ENCODE measurements around the gene PTRH2. TPM values are rescaled to one million over a fixed set of nuclear protein-coding genes. Genes with fewer than 3 reads are reported as not detected.
"Not testable (repeated sequence)": the region's sequence is repeated elsewhere in the genome, so short reads cannot be mapped to it uniquely, and the experiment has no call there.

The PTRH2 gene
- 10.2 TPM for total RNA-seq
- long read RNA-seq, transcript PTRH2-201 (2 exons, 901 nt): major isoform, 7 of 8 reads
- long read RNA-seq, partial matches to known transcripts: 0 of 8 reads
- long read RNA-seq, other reads (novel, unspliced or antisense): 0 of 8 reads

DNA sequence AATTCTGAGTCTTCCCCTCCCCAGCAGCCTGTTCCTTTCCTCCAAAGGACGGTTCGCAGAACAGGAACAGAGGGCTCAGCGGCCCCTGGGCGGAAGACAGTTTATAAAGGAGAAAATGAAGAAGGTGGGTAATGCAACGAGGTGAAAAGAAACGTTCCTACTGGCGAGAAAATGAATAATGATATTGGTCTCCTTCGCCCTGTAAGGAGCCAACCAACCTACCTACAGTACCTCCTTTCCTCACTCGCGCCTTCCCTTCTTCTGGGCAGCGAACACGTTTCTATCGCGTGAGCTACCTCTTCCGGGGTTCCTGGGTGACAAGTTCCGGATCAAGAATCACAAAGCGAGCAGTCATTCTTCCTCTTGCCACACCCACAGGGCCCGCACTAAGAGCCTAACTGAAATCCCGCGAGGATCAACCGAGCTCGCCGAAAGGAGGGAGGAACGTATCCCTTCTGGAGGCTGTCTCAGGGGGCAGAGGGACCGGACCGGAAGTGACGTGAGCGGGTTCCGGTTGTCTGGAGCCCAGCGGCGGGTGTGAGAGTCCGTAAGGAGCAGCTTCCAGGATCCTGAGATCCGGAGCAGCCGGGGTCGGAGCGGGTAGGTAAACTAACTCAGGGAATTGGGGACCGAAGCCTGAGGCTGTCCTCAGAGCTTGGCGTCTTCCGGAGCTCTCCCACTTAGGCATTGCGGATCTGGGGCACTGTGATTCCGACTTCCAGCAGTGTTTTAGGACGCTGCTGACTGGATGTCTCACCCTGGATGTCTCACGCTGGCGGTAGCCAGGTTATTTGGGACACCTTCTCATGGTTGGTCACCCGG is at the start of gene PTRH2, which contains the start of gene VMP1:
Gene PTRH2, minus strand, starts transcription at position 282 of the 822 bp plus-strand sequence. CDS start 9,452 bp downstream, outside the sequence.
Gene VMP1, plus strand, starts transcription at position 506 of the 822 bp plus-strand sequence. CDS start 23,793 bp downstream, outside the sequence.
- intact Hi-C loops (cut with DNase I): loop anchor here (2.0 kb wide), 1 partner anchor 89 kb away; the partner anchor contains the start of gene CLTC
- peak; percentile 98 for DNase-seq (ENCODE audit: missing footprints)

DNA sequence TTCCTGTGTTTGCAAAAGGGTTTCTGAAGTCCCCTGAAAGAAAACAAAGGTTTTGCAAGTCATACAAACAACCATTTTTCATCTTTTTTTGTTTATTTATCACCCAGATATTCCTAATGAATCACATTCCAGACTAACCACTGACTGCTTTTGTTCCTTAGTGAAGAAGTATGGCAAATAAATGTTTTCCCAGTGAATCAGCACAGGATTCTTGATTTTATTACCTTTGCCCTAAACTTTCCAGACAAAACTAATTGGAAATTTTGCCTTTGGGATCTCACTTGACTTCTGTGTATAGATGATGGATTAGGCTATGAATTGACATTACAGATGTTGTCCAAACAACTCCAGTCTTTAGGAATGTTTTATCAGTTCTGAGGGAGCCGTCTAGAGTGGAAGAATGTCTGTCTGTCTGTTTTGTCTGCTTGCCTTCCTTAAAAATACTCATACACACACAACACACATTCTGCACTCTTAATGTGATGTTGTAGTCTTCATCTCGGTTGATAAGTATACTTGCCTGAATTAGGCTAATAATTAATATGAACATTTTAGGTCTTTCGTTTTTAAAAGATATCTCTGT is 49.1 kb upstream of the PTRH2 start:
- intact Hi-C loops (cut with DNase I): loop anchor here (5.0 kb wide), 1 partner anchor 81 kb away; no protein-coding TSS in a partner anchor
- DNase-seq (ENCODE audit: missing footprints): no peak
- no peak for ATAC-seq

More for the DNA sequence above, at the start of gene PTRH2, which contains the start of gene VMP1:
- peak; percentile 99 for ATAC-seq

DNA sequence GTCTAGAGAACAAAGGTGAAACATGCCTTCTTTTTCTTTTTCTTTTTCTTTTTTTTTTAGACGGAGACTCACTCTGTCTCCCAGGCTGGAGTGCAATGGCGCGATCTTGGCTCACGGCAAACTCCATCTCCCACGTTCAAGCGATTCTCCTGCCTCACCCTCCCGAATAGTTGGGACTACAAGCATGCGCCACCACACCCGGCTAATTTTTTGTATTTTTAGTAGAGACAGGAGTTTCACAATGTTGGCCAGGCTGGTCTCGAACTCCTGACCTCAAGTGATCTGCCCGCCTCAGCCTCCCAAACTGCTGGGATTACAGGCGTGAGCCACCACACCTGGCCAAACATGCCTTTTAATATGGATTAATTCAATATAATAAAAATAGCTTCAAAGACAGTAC is 47.8 kb upstream of the PTRH2 start:
- DNase-seq (ENCODE audit: missing footprints); ATAC-seq: not testable (repeated sequence)
- intact Hi-C loops (cut with DNase I): loop anchor here (5.0 kb wide), 1 partner anchor 82 kb away; no protein-coding TSS in a partner anchor

DNA sequence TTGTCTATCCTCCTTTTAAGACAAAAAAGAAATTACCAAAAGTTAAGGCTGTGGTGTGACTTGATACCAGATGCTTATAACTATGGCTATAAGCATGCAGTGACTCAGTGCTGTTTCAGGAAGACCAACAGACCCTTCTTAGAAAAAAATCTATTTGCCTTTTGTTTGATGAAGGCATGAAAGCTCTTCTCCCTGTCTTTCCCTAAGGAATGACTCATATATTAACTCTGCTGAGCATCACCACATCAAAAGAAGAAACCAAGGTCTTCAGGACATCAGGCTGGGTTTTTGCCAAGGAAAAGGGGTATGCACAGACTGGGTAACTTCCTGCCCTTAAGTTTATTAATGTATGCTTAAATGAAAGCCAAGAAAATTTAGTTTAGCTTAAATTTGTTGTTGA is 47.3 kb upstream of the PTRH2 start:
- DNase-seq (ENCODE audit: missing footprints): no peak

DNA sequence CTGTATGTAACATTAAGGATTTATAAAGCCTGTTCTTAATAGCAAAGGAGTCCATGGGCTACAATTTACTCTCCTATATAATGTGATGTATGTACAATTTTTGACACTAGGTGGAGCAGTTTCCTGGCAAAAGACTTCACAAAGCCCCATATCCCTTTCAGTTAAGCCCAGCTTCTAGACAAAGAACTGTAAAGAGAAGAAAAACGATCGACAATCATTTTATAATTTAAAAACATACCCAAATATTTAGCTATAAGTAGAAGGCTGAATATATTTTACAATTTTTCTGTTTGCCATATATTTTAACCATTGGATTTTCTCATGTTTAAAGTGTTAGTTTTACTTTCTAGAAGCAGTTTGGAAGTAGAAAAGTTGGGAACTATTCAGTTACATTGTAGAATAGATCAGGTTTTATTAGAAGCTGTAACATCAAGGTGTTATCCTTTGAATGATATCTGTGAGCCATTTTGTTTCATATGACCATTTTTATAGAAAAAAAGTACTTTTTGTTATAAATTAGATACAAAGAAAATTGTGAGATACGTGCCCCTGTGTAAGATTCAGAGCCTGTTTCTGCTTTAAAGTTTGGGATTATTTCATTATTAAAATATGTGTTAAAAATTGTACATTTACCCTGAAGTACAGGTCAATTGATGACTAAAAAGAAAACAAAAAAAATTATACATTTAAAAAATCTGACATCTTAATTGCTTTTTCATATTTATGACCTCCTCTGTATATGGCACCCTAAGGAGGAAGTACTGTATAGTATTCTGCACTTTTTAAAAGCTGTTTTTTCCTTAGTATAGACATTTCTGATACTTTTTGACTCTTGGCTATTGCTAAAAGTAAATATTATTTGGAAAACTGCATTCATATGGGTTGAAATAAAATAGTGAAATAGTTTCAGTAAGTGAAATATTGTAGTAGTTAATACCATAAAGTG is 46.6 kb upstream of the PTRH2 start:
- ATAC-seq (peak; percentile 83), DNase-seq (ENCODE audit: missing footprints) (no peak)
- intact Hi-C loops (cut with DNase I): no loop called here

More for the DNA sequence above, 47.3 kb upstream of the PTRH2 start:
- intact Hi-C loops (cut with DNase I): no loop called here
- no peak for ATAC-seq

DNA sequence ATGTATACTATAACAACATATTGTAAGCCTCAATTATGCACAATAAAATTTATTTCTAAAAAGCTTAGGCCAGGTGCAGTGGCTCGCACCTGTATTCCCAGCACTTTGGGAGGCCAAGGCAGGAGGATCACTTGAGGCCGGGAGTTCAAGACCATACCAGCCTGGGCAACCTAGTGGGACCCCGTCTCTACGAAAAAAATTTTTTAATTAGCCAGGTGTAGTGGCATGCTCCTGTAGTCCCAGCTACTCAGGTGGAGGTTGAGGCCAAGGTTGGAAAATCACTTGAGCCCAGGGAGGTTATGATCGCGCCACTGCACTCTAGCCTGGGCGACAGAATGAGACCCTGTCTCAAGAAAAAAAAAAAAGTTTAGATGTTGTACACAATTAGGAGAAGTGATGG is 45.7 kb upstream of the PTRH2 start:
- DNase-seq (ENCODE audit: missing footprints) (no peak), ATAC-seq (no peak)
- intact Hi-C loops (cut with DNase I): no loop called here

DNA sequence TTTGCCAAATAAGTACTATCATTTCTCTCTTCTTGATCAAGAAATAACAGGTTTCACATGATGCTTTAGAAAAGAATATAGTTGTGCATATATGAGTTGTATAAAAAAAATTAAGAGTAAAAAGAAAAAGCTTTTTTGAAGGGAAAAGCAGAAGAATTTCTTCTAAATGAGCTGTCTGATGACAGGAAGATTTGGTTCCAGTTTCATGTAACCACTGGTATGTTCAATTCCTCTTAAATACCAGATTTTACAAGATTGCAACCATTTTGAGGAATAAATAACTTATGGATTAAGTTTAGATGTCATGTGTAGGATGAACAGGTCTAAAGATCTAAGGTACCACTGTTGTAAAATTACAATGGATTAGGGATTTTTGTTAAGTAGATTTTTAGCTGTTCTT is 45.2 kb upstream of the PTRH2 start:
- ATAC-seq: no peak
- intact Hi-C loops (cut with DNase I): no loop called here

DNA sequence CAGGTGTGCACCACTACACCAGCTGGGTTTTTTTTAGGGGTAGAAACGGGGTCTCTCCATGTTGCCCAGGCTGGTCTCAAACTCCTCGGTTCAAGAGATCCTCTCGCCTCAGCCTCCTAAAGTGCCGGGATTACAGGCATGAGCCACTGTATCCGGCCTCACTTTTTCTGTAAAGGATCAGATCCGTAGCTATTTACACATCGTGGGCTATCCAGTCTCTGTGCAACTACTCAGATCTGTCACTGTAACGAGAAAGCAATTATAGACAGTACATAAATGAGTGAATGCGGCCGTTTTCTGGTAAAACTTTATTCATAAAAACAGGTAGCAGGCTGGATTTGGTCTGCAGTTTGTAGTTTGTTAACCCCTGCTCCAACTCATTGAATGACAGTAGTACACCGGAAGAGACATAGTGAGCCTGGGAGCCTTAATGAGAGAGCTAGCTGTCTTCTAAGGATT is 44.8 kb upstream of the PTRH2 start:
- no peak for ATAC-seq
- no peak for DNase-seq (ENCODE audit: missing footprints)
- intact Hi-C loops (cut with DNase I): no loop called here

More for the DNA sequence above, 45.2 kb upstream of the PTRH2 start:
- no peak for DNase-seq (ENCODE audit: missing footprints)

DNA sequence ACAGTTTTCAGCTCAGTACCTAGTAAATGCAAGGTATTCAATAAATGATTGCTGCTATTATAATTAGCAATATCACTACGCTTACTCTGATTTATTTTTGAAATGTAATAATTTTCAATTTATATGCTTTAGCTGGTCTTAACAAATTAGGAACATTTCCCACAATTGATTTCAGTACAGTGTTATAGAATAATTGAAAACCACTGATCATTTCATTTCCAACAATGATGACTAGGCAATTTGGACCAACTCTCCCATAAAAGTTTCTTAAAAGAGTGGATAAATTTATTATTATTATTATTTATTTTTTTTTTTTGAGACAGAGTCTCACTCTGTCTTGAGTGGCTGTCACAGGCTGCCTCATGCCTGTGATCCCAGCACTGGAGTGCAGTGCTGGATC is 41.4 kb upstream of the PTRH2 start:
- intact Hi-C loops (cut with DNase I): no loop called here
- DNase-seq (ENCODE audit: missing footprints) (no peak), ATAC-seq (no peak)

DNA sequence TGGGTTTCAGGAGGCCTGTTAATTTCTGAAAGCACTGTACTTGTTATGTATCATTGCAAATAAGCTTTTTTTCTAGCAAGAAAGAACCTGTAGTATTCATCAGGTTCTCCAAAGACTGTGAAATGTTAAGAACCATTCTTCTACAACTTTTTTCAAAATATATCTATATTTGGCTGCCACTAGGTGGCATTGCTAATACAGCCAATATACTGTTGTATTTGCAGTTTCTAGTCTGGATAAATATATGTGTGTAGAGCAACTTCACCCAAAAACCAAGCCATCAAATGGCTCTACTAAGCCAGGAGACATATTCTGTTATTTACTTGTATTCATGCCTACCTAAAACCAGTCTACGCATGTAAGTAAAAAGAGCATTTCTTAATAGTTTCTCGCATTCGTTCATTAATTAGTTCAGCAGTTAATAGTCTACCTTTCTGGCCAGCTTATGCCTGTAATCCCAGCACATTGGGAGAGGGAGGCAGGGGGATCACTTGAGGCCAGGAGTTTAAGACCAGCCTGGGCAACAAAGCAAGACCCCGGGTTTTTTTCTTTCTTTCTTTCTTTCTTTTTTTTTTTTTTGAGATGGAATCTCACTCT is 39.7 kb upstream of the PTRH2 start:
- DNase-seq (ENCODE audit: missing footprints) (no peak), ATAC-seq (no peak)
- intact Hi-C loops (cut with DNase I): no loop called here

DNA sequence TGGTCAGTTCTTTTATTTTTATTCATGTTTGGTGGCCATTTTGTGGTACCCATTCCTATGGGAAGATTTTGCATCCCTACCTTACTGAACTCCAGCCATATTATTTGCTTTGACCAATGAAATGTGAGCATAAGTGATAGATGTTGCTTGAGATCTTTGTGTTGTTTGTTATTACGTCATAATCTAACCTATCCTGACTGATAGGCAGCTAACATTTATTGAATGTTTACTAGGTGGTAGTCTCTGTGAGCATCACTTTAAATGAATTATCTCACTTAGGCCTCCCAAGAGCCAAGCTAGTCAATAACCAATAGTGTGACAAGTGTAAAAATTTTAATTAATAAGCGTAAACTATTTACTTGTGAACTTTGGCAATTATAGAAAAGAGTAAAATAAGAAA is 37.8 kb upstream of the PTRH2 start:
- ATAC-seq (no peak), DNase-seq (ENCODE audit: missing footprints) (no peak)
- intact Hi-C loops (cut with DNase I): no loop called here

DNA sequence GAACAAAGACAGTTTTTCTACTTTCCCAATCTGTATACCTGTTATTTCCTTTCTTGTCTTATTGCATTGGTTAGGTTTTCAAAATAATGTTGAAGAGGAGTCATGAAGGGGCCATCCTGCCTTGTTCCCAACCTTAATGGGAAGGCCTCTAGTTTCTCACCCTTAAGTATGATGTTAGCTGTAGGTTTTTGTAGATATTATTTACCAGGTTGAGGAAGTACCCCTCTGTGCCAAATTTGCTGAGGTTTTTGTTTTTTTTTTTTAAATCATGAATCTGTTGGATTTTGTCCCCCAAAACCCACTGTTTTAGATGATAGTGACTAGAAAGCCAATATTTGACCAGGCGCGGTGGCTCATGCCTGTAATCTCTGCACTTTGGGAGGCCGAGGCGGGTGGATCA is 36.6 kb upstream of the PTRH2 start:
- ATAC-seq (no peak), DNase-seq (ENCODE audit: missing footprints) (no peak)
- intact Hi-C loops (cut with DNase I): no loop called here

DNA sequence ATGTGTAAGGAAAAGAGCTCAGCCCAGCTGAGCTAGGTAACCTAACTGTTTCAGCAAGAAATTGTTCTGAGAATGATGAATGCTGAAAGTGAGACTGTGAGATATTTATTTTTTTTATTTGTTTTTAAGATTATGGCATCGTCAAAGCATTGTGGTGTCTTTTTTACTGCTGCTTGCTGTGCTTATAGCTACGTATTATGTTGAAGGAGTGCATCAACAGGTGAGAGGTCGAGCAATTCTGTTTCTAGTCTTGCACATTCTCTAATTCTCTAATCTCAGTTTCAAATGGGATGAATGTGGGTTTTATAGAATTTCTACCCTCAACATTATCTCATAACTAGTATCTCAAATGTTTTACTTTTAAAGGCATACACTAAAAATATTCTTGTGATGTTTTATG is 30.1 kb upstream of the PTRH2 start:
- intact Hi-C loops (cut with DNase I): no loop called here
- DNase-seq (ENCODE audit: missing footprints): no peak
- no peak for ATAC-seq

DNA sequence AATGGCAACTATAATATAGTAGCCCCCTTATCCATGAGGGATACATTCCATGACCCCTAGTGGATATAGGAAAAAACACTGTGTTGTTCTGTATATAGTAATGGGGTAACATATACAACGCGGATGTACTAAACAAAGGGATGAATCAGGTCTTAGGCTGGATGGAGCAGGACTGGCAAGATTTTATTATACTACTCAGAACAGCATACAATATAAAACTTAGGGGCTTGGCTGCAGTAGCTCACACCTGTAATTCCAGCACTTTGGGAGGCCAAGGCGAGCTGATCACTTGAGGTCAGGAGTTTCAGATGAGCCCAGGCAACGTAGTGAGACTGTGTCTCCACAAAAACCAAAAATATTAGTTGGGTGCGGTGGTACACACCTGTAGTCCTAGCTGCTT is 27.0 kb upstream of the PTRH2 start:
- DNase-seq (ENCODE audit: missing footprints): no peak
- intact Hi-C loops (cut with DNase I): no loop called here
- no peak for ATAC-seq

DNA sequence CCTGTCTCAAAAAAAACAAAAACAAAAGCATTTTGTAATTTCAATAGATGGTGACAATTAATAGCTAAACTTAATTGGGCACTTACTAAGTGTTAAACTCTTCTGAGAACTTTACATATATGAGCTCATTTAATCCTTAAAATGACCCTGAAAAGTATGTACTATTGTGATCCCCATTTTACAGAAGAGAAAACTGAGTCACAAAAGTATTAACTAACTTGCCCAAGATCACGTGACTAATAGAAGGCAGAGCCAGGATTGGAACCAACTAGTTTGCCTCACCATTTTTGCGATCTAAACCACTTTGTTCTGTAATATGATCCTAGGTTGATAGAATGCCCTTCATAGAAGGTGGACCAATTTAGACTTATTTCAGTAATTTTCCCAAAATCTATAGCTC is 26.5 kb upstream of the PTRH2 start:
- DNase-seq (ENCODE audit: missing footprints) (no peak), ATAC-seq (no peak)
- intact Hi-C loops (cut with DNase I): no loop called here

DNA sequence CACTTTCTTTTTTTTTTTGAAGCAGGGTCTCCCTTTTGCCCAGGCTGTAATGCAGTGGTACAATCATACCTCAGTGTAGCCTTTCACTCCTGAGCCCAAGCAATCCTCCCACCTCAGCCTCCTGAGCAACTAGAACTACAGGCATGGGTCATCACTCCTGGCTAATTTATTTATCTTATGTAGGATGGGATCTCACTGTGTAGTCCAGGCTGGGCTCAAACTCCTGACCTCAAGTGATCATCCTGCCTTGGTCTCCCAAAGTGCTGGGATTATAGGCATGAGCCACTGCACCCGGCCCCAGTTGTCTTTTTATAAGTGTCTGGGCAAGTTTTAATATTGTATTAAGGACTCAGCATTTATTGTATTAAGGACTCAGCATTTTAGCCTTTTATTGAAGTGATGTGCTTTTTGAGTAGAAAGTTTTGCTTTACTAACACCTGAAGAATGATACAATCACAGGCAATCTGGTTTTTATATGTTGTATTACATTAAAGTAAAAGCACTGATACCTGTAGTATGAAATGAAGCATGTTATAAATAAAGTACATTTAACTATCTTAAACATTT is 23.1 kb upstream of the PTRH2 start:
- ATAC-seq: no peak
- intact Hi-C loops (cut with DNase I): no loop called here

DNA sequence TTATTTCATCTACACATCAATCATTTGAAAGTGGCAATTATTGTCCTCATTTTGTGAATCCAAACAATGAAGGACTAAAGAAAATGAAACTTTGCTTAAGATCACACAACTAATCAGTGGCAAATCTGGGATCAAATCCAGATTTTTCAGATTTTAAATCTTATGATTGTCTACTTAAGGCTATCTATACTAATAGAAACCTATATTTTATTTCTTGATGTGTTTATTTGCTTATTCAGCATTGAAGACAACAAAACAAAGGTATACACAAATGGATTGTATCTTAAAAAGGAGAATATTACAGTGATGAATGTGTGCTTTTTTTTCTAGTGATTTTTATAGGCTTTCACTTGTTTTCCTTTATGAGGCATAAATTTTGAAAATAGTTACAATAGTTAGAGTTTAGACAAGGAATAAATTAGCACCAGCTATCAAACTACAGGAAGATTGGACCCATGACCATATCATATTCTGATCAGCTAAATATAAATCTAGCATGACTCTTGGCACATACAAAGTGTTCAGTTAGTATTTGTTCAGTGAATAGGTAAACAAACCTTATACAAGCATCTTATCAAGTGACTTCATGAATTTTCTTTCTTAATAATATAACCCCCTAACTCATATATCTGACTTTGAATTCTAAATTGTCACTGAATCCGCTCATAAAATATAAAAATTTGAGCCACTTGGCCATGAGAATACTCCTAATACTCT is 20.7 kb upstream of the PTRH2 start:
- DNase-seq (ENCODE audit: missing footprints): no peak
- intact Hi-C loops (cut with DNase I): no loop called here
- no peak for ATAC-seq

More for the DNA sequence above, 23.1 kb upstream of the PTRH2 start:
- DNase-seq (ENCODE audit: missing footprints): no peak
